Adrenal gland (tissue), 5 donors: ENCODE data around the gene AGPAT4.

Experiments used
- POLR2A ChIP-seq, 2 donors: fragments of 450-650 bp; IDR thresholded peaks; one replicate each; pipeline ENCODE4 v1.6.1; 2017; ENCODE audit warnings: antibody characterized with exemption in 2 of 2, mild to moderate bottlenecking in 2 of 2, moderate library complexity in 1 of 2
- TF ChIP-seq, protein P1 (sequence below), 6 experiments: fragments of 450-650 bp in 4 of 6; fragments of 200-600 bp in 2 of 6; sonication (generic) in 1 of 6; IDR thresholded peaks; 1 replicate in 5 of 6; 2 replicates in 1 of 6; pipeline versions ENCODE4 v1.5.1 to v1.8.0; 2016 to 2021; ENCODE audit warnings: antibody characterized with exemption in 6 of 6, mild to moderate bottlenecking in 2 of 6, moderate library complexity in 1 of 6
- donor health status: DM: no; HTN: no; CAD: no.

DNA sequence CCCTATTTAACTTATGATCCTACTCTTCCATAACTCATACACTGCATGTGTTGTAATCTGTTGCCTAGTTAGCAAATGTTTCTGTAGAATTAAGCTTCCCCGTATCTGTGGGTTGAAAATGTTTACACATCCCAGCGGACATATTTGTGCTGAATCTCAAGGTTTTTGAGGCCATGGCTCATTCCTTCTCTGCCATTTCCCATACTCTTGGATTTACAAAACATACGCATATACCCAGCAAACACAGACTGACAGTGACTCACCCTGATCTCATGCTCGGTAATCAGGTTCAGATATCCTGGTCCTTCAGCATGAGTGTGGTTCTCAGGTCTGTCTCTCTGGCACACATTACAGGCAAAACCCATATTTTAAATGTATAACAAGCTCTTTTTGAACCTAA, 58.7 kb downstream of the AGPAT4 start:
- TF ChIP-seq, protein P1, sequence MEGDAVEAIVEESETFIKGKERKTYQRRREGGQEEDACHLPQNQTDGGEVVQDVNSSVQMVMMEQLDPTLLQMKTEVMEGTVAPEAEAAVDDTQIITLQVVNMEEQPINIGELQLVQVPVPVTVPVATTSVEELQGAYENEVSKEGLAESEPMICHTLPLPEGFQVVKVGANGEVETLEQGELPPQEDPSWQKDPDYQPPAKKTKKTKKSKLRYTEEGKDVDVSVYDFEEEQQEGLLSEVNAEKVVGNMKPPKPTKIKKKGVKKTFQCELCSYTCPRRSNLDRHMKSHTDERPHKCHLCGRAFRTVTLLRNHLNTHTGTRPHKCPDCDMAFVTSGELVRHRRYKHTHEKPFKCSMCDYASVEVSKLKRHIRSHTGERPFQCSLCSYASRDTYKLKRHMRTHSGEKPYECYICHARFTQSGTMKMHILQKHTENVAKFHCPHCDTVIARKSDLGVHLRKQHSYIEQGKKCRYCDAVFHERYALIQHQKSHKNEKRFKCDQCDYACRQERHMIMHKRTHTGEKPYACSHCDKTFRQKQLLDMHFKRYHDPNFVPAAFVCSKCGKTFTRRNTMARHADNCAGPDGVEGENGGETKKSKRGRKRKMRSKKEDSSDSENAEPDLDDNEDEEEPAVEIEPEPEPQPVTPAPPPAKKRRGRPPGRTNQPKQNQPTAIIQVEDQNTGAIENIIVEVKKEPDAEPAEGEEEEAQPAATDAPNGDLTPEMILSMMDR (IDR thresholded peaks at IDR 0.05): no peak
- TF ChIP-seq POLR2A (IDR thresholded peaks at IDR 0.05): no peak
